Gastroesophageal sphincter (tissue), 3 donors: Measurements from ENCODE around the gene FAT1.

Source experiments
- EP300 ChIP-seq: sonication (generic); formaldehyde crosslinking; IDR thresholded peaks from one replicate; pipeline ENCODE4 v1.6.1; 2017; ENCODE audit warnings: antibody characterized with exemption, mild to moderate bottlenecking
- POLR2A ChIP-seq, 2 donors: fragments of 450-650 bp; IDR thresholded peaks; one replicate each; pipeline ENCODE4 v1.6.1; 2017; ENCODE audit warnings: antibody characterized with exemption in 2 of 2, mild to moderate bottlenecking in 2 of 2, moderate library complexity in 1 of 2
- POLR2AphosphoS5 ChIP-seq: sonication (generic); formaldehyde crosslinking; IDR thresholded peaks from one replicate; pipeline ENCODE4 v1.6.1; 2017; ENCODE audit warnings: antibody characterized with exemption
- TF ChIP-seq, protein P1 (sequence below), 4 experiments: fragments of 200-600 bp in 2 of 4; fragments of 450-650 bp in 2 of 4; sonication (generic) in 1 of 4; IDR thresholded peaks; one replicate each; pipeline ENCODE4 v1.5.1; 2017 to 2019; ENCODE audit warnings: antibody characterized with exemption in 4 of 4, mild to moderate bottlenecking in 2 of 4, moderate library complexity in 2 of 4

DNA sequence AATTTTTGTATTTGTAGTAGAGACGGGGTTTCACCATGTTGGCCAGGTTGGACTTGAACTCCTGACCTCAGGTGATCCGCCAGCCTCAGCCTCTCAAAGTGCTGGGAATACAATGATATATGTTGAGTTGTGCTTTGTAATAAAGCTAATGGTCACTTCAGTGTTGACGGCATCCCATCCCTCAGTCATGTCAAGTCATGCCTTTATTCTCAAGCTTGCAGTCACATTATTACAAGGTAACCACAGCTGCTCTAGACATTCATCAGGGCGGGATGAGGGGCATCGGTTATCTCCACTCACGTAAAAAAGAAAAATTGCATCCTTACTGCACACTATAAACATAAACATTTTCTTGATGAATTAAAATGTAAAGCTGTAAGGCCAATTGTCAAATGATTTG is 12.8 kb upstream of the FAT1 start:
- TF ChIP-seq POLR2AphosphoS5 (no peak), EP300 (no peak), POLR2A (IDR thresholded peaks at IDR 0.05) (no peak)
- TF ChIP-seq, protein P1, sequence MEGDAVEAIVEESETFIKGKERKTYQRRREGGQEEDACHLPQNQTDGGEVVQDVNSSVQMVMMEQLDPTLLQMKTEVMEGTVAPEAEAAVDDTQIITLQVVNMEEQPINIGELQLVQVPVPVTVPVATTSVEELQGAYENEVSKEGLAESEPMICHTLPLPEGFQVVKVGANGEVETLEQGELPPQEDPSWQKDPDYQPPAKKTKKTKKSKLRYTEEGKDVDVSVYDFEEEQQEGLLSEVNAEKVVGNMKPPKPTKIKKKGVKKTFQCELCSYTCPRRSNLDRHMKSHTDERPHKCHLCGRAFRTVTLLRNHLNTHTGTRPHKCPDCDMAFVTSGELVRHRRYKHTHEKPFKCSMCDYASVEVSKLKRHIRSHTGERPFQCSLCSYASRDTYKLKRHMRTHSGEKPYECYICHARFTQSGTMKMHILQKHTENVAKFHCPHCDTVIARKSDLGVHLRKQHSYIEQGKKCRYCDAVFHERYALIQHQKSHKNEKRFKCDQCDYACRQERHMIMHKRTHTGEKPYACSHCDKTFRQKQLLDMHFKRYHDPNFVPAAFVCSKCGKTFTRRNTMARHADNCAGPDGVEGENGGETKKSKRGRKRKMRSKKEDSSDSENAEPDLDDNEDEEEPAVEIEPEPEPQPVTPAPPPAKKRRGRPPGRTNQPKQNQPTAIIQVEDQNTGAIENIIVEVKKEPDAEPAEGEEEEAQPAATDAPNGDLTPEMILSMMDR (IDR thresholded peaks at IDR 0.05) = no peak
